ENCODE measurements around the gene CHRNB1.

The CHRNB1 gene

DNA sequence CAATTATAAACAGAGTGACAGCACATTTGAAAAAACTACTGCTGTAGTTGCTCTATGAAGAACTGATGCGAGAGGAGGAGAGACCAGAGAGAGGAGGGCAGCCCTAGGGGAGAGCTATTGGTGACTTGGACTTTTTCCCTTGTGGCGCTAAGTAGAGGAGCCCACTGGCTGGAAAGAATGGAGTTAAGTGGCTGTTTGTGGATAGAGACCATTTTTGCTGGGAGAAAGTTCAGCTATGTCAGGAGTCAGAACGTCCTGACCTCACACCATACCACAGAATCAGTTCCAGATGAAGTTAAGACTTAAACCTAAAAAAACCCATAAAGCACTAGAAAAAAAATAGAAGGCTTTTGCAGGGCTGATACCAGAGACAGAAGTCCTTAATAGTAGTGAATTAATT lies 41.3 kb downstream of the CHRNB1 start:
- no peak for DNase-seq

DNA sequence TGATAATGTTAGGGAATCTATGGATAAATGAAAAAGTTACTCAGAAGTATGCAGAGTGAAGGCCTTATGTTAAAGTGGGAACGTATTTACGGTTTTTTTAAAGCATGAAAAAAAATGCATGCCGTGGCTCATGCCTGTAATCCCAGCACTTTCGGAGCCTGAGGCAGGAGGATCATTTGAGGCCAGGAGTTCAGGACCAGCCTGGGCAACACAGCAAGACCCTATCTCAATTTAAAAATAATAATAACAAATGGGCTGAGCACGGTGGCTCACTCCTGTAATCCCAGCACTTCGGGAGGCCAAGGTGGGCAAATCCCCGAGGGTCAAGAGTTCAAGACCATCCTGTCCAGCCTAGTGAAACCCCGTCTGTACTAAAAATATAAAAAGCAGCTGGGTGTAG lies 45.3 kb downstream of the CHRNB1 start:
- DNase-seq, result no peak

DNA sequence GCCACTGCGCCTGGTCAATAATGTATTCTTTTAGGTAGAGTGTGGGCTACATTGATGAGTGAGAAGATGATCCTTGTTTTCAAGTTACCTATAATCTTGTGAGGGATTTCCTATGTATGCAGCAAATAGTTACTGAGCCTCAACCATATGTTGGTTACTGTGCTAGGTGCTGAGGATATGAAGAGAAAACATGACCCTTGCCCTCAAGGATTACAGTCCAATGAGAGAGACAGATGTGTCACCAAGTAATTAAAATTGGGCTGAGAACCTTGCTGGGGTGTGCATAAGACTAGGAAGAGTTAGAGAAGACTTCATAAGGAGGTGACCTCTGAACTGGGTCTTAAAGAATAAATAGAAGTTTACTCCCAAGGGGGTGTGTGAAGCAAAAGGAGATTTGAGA lies 46.7 kb downstream of the CHRNB1 start:
- DNase-seq, result no peak

DNA sequence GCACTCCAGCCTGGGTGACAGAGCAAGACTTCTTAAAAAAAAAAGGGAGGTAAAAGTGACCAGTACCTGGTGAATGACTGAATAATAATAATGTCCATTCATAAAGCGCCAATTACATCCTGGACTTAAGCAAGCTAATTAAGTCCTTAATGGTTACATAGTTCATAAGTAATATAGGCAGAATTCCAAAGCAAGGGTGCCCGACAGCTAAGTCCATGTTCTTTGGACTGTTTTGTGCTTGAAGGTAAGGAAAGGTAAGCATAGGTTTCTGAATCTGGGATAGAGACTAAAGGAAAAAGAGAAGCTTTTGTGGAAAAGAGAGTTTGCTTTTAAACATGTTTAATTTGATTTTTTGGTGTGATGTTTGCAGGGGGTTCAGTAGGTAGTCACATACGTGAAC lies 49.1 kb downstream of the CHRNB1 start:
- DNase-seq, result no peak

DNA sequence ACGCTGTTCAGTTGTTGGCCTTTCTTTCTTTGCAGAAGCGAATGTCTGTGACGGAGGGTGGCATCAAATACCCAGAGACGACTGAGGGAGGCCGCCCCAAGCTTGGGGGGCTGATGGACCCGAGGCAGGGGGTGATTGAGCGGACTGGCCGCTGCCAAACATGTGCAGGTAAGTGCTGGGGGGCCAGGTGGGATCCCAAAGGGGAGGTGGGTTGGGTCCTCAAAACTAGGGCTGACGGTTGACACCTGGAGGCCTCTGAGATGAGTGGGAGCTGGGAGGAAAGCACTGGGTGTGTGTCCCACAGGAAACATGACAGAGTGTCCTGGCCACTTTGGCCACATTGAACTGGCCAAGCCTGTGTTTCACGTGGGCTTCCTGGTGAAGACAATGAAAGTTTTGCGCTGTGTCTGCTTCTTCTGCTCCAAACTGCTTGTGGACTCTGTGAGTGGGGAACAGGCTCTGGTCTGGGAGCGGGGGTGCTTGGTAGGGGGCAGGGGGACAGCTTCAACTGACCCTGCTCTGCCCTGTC lies 51.1 kb downstream of the CHRNB1 start:
- no peak for DNase-seq

DNA sequence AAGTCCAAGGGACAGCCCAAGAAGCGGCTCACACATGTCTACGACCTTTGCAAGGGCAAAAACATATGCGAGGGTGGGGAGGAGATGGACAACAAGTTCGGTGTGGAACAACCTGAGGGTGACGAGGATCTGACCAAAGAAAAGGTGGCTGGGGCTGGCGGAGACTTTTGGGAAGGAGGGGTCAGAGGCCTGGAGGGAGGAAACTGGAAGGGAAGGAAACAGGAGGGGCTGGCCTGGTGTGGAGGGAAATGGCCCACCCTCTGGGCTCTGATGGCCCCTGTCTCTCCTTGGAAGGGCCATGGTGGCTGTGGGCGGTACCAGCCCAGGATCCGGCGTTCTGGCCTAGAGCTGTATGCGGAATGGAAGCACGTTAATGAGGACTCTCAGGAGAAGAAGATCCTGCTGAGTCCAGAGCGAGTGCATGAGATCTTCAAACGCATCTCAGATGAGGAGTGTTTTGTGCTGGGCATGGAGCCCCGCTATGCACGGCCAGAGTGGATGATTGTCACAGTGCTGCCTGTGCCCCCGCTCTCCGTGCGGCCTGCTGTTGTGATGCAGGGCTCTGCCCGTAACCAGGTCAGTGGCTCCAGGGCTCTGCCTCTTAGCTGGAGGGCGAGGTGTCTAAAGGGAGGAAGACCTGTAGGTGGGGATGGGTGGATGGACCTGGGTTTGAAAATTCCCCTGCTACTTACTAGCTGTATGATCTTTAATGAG lies 51.8 kb downstream of the CHRNB1 start:
- DNase-seq, result no peak

DNA sequence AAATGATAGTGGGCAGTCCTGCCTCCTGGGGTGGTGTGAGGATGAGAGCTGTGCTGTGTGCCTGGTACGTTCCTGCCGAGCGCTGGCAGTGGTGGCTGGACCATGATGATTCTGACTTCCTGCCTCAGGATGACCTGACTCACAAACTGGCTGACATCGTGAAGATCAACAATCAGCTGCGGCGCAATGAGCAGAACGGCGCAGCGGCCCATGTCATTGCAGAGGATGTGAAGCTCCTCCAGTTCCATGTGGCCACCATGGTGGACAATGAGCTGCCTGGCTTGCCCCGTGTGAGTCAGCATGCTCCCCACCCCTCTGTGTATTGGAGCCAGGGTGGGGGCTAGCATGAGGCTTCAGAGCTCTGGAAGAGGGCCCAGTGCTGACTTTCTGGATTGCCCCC lies 52.4 kb downstream of the CHRNB1 start:
- no peak for DNase-seq

DNA sequence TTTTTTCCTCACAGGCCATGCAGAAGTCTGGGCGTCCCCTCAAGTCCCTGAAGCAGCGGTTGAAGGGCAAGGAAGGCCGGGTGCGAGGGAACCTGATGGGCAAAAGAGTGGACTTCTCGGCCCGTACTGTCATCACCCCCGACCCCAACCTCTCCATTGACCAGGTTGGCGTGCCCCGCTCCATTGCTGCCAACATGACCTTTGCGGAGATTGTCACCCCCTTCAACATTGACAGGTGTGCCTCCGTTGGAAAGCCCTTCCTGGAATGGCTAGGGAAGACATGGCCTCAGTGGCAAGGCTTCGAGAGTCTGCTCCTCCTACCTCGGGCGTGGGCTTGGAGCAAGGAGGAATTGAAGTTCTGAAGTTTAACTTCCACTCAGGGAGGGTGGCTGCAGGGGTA lies 52.8 kb downstream of the CHRNB1 start:
- no peak for DNase-seq

DNA sequence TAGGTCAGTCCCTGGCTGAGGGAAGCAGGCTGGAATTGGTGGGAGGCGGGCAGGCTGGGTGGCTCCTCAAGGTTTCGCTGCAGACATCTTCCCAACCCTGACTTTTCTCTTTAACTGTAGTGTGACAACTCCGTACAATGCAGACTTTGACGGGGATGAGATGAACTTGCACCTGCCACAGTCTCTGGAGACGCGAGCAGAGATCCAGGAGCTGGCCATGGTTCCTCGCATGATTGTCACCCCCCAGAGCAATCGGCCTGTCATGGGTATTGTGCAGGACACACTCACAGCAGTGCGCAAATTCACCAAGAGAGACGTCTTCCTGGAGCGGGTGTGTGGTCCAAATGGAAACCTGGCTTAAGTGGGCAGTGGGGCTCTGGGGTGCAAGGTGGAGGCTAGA lies 54.3 kb downstream of the CHRNB1 start:
- DNase-seq, result no peak

DNA sequence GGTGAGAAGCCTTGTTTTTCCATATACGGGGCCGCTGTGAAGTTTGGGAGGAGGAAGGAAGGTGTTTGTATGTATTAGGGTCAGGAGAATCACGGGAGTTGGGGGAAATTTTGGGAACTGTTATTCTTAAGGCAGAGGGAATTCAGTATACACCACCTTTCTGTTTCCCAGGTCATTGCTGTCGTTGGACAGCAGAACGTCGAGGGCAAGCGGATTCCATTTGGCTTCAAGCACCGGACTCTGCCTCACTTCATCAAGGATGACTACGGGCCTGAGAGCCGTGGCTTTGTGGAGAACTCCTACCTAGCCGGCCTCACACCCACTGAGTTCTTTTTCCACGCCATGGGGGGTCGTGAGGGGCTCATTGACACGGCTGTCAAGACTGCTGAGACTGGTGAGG lies 56.9 kb downstream of the CHRNB1 start:
- DNase-seq, result no peak

DNA sequence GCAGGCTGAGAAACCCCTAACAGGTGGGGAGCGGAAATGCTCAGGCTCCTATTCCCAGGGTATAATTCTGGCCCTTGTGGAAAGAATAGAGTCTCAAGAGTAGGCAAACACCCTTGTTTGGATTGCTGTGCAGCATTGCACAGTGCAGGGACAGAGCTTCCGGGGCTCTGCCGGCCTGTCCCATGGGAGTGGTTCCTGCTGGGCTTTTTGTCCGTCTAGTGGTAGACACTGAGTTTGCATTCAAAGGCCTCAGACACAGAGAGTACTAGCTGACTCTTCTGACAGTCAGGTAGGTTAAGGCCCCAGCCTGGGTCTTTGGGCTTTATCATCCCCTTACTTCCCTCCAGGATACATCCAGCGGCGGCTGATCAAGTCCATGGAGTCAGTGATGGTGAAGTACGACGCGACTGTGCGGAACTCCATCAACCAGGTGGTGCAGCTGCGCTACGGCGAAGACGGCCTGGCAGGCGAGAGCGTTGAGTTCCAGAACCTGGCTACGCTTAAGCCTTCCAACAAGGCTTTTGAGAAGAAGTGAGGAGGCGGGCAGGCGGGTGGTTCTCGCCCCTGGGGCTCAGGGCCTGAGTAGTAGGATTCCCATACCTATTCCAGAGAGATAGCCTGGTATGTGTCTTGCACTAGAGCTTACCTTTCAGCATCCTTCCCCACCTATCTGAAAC lies 57.4 kb downstream of the CHRNB1 start:
- no peak for DNase-seq

DNA sequence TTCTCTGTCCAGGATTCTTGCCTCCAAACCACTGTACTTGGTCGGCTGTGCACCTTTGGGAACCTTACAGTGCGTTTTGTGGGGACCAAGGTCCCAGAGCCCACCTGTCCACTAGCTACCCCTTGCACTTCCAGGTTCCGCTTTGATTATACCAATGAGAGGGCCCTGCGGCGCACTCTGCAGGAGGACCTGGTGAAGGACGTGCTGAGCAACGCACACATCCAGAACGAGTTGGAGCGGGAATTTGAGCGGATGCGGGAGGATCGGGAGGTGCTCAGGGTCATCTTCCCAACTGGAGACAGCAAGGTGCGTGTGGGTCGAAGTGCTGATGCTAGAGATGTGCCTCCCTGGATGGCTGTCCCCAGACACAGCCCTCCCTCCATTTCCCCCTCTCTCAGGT lies 58.1 kb downstream of the CHRNB1 start:
- DNase-seq, result no peak

DNA sequence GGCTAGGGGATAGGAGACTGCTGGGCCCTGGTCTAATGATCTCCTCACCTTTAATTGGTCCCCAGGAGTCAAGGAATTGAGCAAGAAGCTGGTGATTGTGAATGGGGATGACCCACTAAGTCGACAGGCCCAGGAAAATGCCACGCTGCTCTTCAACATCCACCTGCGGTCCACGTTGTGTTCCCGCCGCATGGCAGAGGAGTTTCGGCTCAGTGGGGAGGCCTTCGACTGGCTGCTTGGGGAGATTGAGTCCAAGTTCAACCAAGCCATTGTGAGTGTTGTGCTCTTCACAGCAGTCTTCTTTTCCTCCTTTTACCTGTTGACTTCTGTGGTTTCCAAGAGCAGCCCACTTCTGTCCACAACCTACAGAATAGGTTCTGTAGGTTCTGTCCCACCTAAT lies 58.7 kb downstream of the CHRNB1 start:
- no peak for DNase-seq

Data from NCI-H1092 treated with DMSO at 0.1 percent for 48 hours (cell line).